Progenitor cell of endocrine pancreas (in vitro differentiated cells): ENCODE results near the gene CPO. TPM values are rescaled to one million over a fixed set of nuclear protein-coding genes. Genes with fewer than 3 reads are reported as not detected.

ENCODE experiments used
- DNase-seq: peaks from one replicate; pipeline ENCODE4 v3.0.0; 2021; ENCODE audit warnings: low spot score; ENCODE audit not compliant: unreplicated experiment
- H3K27ac Mint-ChIP-seq: 2 replicates; pipeline ENCODE4 v1.8.0; 2021; ENCODE audit warnings: mild to moderate bottlenecking, moderate library complexity, mixed read lengths
- H3K27me3 Mint-ChIP-seq: 2 replicates; pipeline ENCODE4 v1.8.0; 2021; ENCODE audit warnings: mixed read lengths
- H3K36me3 Mint-ChIP-seq: 2 replicates; pipeline ENCODE4 v1.8.0; 2022; ENCODE audit warnings: mixed read lengths; ENCODE audit not compliant: insufficient read depth
- H3K4me1 Mint-ChIP-seq: 2 replicates; pipeline ENCODE4 v1.8.0; 2021; ENCODE audit warnings: low read depth, mixed read lengths
- H3K4me3 Mint-ChIP-seq: 2 replicates; pipeline ENCODE4 v1.8.0; 2021; ENCODE audit warnings: low read depth, mild to moderate bottlenecking, moderate library complexity, mixed read lengths
- H3K9me3 Mint-ChIP-seq: 2 replicates; pipeline ENCODE4 v1.8.0; 2021; ENCODE audit warnings: low read depth, mixed read lengths
- CTCF ChIP-seq: fragments of 200-600 bp; sonication (generic); IDR thresholded peaks from one replicate; pipeline ENCODE4 v1.5.0; 2021; ENCODE audit warnings: antibody characterized with exemption, mild to moderate bottlenecking; ENCODE audit not compliant: unreplicated experiment
- total RNA-seq: library from RNA; stranded (reverse); gene quantifications from 2 replicates; pipeline ENCODE4 v1.2.1, GENCODE V29; 2021

CPO gene
- total RNA-seq, 1 donor from 2014 or later = 0.24 TPM

GRCh38 chr2:206962966-206963365 is 23.6 kb downstream of the CPO start:
- H3K27ac Mint-ChIP-seq = no peak overlapping the region
- no peaks in the 10 kb centered on the region for H3K9me3 Mint-ChIP-seq
- H3K36me3 Mint-ChIP-seq = no peaks in the 10 kb centered on the region
- DNase-seq = no peak
- TF ChIP-seq CTCF = no peak
- H3K4me1 Mint-ChIP-seq = peaks cover 6% of the 10 kb centered on the region
- H3K27me3 Mint-ChIP-seq = no peaks in the 10 kb centered on the region
- no peak overlapping the region for H3K4me3 Mint-ChIP-seq

- Mint-ChIP-seq H3K36me3 (no peaks in the 10 kb centered on the region), H3K4me1 (peaks cover 7% of the 10 kb centered on the region), H3K4me3 (no peak overlapping the region), H3K27me3 (no peaks in the 10 kb centered on the region), H3K27ac (no peak overlapping the region), H3K9me3 (no peaks in the 10 kb centered on the region)
- no peak for DNase-seq
- TF ChIP-seq CTCF = no peak
These were observed 29.1 kb downstream of the CPO start for GRCh38 chr2:206968134-206969086.

GRCh38 chr2:206969192-206969591 is 29.9 kb downstream of the CPO start:
- Mint-ChIP-seq H3K27ac (no peak overlapping the region), H3K9me3 (no peaks in the 10 kb centered on the region), H3K27me3 (no peaks in the 10 kb centered on the region), H3K36me3 (no peaks in the 10 kb centered on the region), H3K4me3 (no peak overlapping the region), H3K4me1 (peaks cover 7% of the 10 kb centered on the region)
- no peak for DNase-seq
- TF ChIP-seq CTCF = no peak

GRCh38 chr2:206970589-206971360 is 31.5 kb downstream of the CPO start:
- Mint-ChIP-seq H3K4me3 (no peak overlapping the region), H3K36me3 (no peaks in the 10 kb centered on the region), H3K27ac (no peak overlapping the region), H3K4me1 (peaks cover 7% of the 10 kb centered on the region), H3K27me3 (no peaks in the 10 kb centered on the region), H3K9me3 (peaks cover 4% of the 10 kb centered on the region)
- no peak for TF ChIP-seq CTCF
- no peak for DNase-seq

GRCh38 chr2:206971805-206972204 is 32.5 kb downstream of the CPO start:
- Mint-ChIP-seq H3K4me1 (peaks cover 6% of the 10 kb centered on the region), H3K9me3 (peaks cover 4% of the 10 kb centered on the region), H3K27ac (no peak overlapping the region), H3K36me3 (no peaks in the 10 kb centered on the region), H3K27me3 (no peaks in the 10 kb centered on the region), H3K4me3 (no peak overlapping the region)
- TF ChIP-seq CTCF = no peak
- DNase-seq = no peak
